H1 (cell line): ENCODE data around the gene HSPA6. TPM values are rescaled to one million over a fixed set of nuclear protein-coding genes. Genes with fewer than 3 reads are reported as not detected.

ENCODE experiments used
- BCL11A ChIP-seq, 2 experiments: IDR thresholded peaks; one replicate each; pipeline ENCODE4 v1.6.1; 2011; ENCODE audit warnings: low read depth in 2 of 2, low read length in 2 of 2, mild to moderate bottlenecking in 2 of 2
- CBX5 ChIP-seq: fragments of 300-800, 300-1000 bp; sonication (generic); IDR thresholded peaks from 2 replicates; pipeline ENCODE4 v1.7.1; 2016; ENCODE audit warnings: antibody characterized with exemption, low read length, low read depth
- GTF2F1 ChIP-seq: IDR thresholded peaks from 2 replicates; pipeline ENCODE4 v1.6.1; 2012; ENCODE audit warnings: low read depth, low read length, improper control_type of control experiment, borderline replicate concordance
- POLR2A ChIP-seq, 2 experiments: IDR thresholded peaks; 1 replicate in 1 of 2; 2 replicates in 1 of 2; pipeline ENCODE4 v1.6.1; 2011; ENCODE audit warnings: low read depth in 2 of 2, low read length in 2 of 2, mild to moderate bottlenecking in 2 of 2; ENCODE audit errors: control extremely low read depth in 1 of 2
- SRF ChIP-seq: IDR thresholded peaks from 2 replicates; pipeline ENCODE4 v1.6.1; 2011; ENCODE audit warnings: mild to moderate bottlenecking, low read depth, low read length, moderate library complexity
- polyA plus RNA-seq, 7 experiments: library from polyadenylated mRNA; depleted of rRNA in 3 of 7; stranded (reverse) in 5 of 7; unstranded in 2 of 7; fragments of >200 nt in 5 of 7; fragments of 200-250 nt in 2 of 7; gene quantifications; 1 replicate in 5 of 7; 2 replicates in 1 of 7; 4 replicates in 1 of 7; pipeline versions ENCODE4 v1.2.1 to v1.2.3, GENCODE V29; 2011 to 2013; ENCODE audit warnings: missing spikeins in 2 of 7, mixed read lengths in 2 of 7
- total RNA-seq: library from RNA; stranded (reverse); fragmentation: NEBNext Ultra II Directional; extraction: Animal tissue kit (Norgen Biotek cat#: 25700); gene quantifications from 2 replicates; pipeline ENCODE4 v1.2.1, GENCODE V29; 2021
- TF ChIP-seq, protein P1 (sequence below): fragments of 300-600 bp; sonication (generic); IDR thresholded peaks from 2 replicates; pipeline ENCODE4 v1.7.1; 2012; ENCODE audit warnings: low read length, moderate library complexity, mild to moderate bottlenecking, inconsistent platforms; ENCODE audit not compliant: insufficient replicate concordance

The HSPA6 gene
- total and polyA plus RNA-seq, 2 of the 8 experiments (the other 6 are each of a cell fraction or from before 2014, with no cell fraction given), result 0.06 to 0.15 TPM

DNA sequence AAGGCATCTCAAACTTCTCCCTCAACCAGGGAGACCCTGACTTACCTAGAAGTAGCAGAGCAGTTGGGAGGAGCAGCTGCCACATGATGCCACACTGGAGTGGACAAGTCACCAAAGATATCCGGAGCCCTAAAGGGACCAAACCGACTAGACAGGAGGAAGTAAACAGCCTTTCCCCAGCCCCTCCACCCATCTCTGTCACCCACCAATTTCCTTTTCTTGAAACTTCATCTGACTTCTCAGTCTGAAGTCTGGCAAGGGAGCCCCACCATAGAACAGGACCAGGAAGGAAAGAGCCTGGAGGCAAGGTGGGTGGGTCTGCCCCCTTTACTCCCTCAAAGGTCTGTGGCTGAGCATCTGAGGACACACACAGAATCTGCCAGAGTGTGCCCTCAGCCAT is 25.3 kb downstream of the HSPA6 start, which contains the start of gene FCGR3A (continued):
- TF ChIP-seq, protein P1, sequence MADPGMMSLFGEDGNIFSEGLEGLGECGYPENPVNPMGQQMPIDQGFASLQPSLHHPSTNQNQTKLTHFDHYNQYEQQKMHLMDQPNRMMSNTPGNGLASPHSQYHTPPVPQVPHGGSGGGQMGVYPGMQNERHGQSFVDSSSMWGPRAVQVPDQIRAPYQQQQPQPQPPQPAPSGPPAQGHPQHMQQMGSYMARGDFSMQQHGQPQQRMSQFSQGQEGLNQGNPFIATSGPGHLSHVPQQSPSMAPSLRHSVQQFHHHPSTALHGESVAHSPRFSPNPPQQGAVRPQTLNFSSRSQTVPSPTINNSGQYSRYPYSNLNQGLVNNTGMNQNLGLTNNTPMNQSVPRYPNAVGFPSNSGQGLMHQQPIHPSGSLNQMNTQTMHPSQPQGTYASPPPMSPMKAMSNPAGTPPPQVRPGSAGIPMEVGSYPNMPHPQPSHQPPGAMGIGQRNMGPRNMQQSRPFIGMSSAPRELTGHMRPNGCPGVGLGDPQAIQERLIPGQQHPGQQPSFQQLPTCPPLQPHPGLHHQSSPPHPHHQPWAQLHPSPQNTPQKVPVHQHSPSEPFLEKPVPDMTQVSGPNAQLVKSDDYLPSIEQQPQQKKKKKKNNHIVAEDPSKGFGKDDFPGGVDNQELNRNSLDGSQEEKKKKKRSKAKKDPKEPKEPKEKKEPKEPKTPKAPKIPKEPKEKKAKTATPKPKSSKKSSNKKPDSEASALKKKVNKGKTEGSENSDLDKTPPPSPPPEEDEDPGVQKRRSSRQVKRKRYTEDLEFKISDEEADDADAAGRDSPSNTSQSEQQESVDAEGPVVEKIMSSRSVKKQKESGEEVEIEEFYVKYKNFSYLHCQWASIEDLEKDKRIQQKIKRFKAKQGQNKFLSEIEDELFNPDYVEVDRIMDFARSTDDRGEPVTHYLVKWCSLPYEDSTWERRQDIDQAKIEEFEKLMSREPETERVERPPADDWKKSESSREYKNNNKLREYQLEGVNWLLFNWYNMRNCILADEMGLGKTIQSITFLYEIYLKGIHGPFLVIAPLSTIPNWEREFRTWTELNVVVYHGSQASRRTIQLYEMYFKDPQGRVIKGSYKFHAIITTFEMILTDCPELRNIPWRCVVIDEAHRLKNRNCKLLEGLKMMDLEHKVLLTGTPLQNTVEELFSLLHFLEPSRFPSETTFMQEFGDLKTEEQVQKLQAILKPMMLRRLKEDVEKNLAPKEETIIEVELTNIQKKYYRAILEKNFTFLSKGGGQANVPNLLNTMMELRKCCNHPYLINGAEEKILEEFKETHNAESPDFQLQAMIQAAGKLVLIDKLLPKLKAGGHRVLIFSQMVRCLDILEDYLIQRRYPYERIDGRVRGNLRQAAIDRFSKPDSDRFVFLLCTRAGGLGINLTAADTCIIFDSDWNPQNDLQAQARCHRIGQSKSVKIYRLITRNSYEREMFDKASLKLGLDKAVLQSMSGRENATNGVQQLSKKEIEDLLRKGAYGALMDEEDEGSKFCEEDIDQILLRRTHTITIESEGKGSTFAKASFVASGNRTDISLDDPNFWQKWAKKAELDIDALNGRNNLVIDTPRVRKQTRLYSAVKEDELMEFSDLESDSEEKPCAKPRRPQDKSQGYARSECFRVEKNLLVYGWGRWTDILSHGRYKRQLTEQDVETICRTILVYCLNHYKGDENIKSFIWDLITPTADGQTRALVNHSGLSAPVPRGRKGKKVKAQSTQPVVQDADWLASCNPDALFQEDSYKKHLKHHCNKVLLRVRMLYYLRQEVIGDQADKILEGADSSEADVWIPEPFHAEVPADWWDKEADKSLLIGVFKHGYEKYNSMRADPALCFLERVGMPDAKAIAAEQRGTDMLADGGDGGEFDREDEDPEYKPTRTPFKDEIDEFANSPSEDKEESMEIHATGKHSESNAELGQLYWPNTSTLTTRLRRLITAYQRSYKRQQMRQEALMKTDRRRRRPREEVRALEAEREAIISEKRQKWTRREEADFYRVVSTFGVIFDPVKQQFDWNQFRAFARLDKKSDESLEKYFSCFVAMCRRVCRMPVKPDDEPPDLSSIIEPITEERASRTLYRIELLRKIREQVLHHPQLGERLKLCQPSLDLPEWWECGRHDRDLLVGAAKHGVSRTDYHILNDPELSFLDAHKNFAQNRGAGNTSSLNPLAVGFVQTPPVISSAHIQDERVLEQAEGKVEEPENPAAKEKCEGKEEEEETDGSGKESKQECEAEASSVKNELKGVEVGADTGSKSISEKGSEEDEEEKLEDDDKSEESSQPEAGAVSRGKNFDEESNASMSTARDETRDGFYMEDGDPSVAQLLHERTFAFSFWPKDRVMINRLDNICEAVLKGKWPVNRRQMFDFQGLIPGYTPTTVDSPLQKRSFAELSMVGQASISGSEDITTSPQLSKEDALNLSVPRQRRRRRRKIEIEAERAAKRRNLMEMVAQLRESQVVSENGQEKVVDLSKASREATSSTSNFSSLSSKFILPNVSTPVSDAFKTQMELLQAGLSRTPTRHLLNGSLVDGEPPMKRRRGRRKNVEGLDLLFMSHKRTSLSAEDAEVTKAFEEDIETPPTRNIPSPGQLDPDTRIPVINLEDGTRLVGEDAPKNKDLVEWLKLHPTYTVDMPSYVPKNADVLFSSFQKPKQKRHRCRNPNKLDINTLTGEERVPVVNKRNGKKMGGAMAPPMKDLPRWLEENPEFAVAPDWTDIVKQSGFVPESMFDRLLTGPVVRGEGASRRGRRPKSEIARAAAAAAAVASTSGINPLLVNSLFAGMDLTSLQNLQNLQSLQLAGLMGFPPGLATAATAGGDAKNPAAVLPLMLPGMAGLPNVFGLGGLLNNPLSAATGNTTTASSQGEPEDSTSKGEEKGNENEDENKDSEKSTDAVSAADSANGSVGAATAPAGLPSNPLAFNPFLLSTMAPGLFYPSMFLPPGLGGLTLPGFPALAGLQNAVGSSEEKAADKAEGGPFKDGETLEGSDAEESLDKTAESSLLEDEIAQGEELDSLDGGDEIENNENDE, result no peak
- TF ChIP-seq BCL11A (IDR thresholded peaks at IDR 0.05; ENCODE audit: low read depth in 2 of 2, low read length in 2 of 2), result no peak
- no peak for TF ChIP-seq CBX5
- TF ChIP-seq GTF2F1, result no peak
- TF ChIP-seq POLR2A (IDR thresholded peaks at IDR 0.05; ENCODE audit: control extremely low read depth in 1 of 2, low read depth in 2 of 2, low read length in 2 of 2), result no peak
- TF ChIP-seq SRF, result no peak
